ENCODE results near the gene ARHGDIG.

DNA sequence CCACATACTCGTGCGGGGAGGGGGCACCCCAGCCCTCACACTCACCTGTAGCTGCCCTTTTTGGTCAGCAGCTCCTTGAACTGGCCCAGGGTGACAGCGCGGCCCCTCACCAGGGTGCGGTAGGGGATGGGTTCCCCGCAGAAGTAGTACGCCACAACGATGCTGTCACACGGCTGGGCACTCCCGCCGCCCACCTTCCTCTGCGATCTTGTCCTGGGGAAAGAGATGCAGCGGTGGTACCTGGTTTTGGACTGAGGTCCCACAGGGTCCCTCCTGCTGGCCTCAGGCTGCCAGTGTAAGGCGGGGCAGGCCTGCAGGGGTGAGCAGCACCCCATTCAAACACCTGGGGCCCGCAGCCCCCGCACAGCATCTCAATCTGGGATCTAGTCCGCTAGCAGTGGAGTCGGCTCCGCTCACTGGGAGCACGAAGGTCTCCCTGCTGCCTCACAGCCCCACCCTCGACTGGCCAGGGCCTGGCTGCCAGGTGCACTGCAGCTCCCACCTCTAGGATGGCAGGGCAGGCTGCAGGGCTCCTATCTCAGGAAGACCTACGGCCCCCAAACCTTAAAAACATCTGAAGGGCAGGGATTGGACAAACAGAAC, 9.1 kb downstream of the ARHGDIG start:
- TF ChIP-seq POLR2A (IDR thresholded peaks at IDR 0.05) (no peak), EP300 (IDR thresholded peaks at IDR 0.05) (no peak)

Data from sigmoid colon (tissue), 4 donors.